Subcutaneous abdominal adipose tissue (tissue), 5 donors: ENCODE measurements around the gene IVNS1ABP.

Source experiments
- H3K27ac ChIP-seq: one replicate; pipeline ENCODE4 v1.7.0; 2013; ENCODE audit warnings: low read depth, mild to moderate bottlenecking, inconsistent platforms, low read length, moderate library complexity
- H3K27me3 ChIP-seq, 5 donors: one replicate each; pipeline ENCODE4 v1.7.0; 2013; ENCODE audit warnings: low read length in 5 of 5, inconsistent platforms in 1 of 5; ENCODE audit not compliant: control insufficient read depth in 5 of 5, insufficient read depth in 4 of 5
- H3K36me3 ChIP-seq, 5 donors: one replicate each; pipeline ENCODE4 v1.7.0; 2013; ENCODE audit warnings: low read length in 5 of 5; ENCODE audit not compliant: control insufficient read depth in 5 of 5, insufficient read depth in 5 of 5
- H3K4me1 ChIP-seq, 5 donors: one replicate each; pipeline ENCODE4 v1.7.0; 2013; ENCODE audit warnings: low read length in 5 of 5, mild to moderate bottlenecking in 3 of 5, moderate library complexity in 1 of 5; ENCODE audit not compliant: control insufficient read depth in 5 of 5, insufficient read depth in 5 of 5
- H3K4me3 ChIP-seq, 5 donors: one replicate each; pipeline ENCODE4 v1.7.0; 2013; ENCODE audit warnings: low read length in 5 of 5, low read depth in 1 of 5
- H3K9ac ChIP-seq, 5 donors: one replicate each; pipeline ENCODE4 v1.7.0; 2013; ENCODE audit warnings: low read length in 5 of 5, mild to moderate bottlenecking in 4 of 5, moderate library complexity in 3 of 5
- H3K9me3 ChIP-seq, 5 donors: one replicate each; pipeline ENCODE4 v1.7.0; 2013; ENCODE audit warnings: low read length in 5 of 5; ENCODE audit not compliant: control insufficient read depth in 5 of 5
- donor health status: healthy.
- donor health status: healthy.
- donor health status: healthy.
- donor health status: healthy.
- donor health status: healthy.

The IVNS1ABP gene

DNA sequence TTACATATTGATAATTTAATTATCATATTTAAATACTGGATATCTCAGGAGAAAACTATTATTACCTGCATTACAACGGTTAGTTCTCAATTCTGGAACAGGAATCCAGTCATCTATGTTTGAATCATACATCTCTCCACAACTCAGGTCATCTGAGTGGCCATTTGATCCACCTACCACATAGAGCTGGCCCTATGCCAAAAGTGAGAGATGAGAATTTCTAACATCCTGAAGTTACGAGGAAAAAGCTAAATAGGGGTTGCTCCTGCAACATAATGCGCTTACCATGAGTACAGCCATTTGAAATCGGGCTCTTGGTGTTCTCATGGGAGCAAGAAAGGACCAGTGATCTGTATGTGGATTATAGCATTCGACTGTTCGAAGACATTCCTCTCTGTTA is 16.9 kb downstream of the IVNS1ABP start:
- Histone ChIP-seq H3K9me3 (no peaks in the 10 kb centered on the region), H3K27me3 (no peaks in the 10 kb centered on the region), H3K36me3 (peaks cover 65 to 87% (median 78%) of the 10 kb centered on the region in 5 donors), H3K4me1 (no peaks in the 10 kb centered on the region), H3K9ac (no peak overlapping the region), H3K27ac (no peak overlapping the region), H3K4me3 (no peak overlapping the region)

DNA sequence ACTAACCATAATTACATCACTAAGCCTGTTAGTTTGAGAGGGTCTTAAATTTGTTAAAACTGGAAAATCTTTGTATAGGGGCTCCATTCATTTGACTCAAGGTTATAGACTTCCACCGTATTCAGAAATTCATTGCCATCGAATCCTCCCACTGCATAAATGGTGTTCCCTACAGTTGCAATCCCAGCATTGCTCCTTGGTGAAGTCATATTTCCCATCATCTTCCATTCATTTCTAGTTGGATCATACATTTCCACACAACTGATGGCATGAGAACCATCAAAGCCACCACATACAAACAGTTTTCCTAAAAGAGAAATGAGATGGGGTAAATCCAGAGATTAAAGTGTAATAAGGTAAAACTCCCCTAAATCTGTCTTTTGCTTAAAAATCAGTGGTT is 19.1 kb downstream of the IVNS1ABP start:
- peaks cover 59 to 73% (median 64%) of the 10 kb centered on the region in 5 donors for H3K36me3 ChIP-seq
- no peaks in the 10 kb centered on the region for H3K27me3 ChIP-seq
- no peak overlapping the region for H3K9ac ChIP-seq
- no peaks in the 10 kb centered on the region for H3K9me3 ChIP-seq
- H3K4me3 ChIP-seq, result no peak overlapping the region
- H3K27ac ChIP-seq, result no peak overlapping the region
- no peaks in the 10 kb centered on the region for H3K4me1 ChIP-seq

DNA sequence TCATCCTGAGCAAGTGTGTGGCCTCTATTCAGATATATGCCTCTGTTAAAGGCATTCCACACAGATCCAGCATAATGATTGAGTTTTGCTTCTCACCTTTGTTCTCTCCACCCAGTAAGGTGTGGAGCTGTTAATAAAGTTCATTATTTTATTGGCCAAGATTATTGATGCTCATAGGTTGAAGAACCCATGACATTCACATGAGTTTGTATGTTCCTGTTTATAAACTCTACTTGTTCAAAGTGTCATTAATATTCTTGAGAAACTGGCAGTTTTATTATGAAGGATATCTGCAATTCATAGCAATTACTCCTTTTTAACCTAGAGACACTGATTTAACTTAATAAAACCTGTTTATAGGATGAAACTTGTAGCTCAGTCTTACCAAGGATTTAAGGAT is 22.0 kb downstream of the IVNS1ABP start:
- Histone ChIP-seq H3K4me3 (no peak overlapping the region), H3K27ac (no peak overlapping the region), H3K9ac (no peak overlapping the region), H3K9me3 (no peaks in the 10 kb centered on the region), H3K4me1 (peaks cover 0 to 5% (median 3%) of the 10 kb centered on the region in 5 donors), H3K36me3 (peaks cover 38 to 52% (median 43%) of the 10 kb centered on the region in 5 donors), H3K27me3 (no peaks in the 10 kb centered on the region)

DNA sequence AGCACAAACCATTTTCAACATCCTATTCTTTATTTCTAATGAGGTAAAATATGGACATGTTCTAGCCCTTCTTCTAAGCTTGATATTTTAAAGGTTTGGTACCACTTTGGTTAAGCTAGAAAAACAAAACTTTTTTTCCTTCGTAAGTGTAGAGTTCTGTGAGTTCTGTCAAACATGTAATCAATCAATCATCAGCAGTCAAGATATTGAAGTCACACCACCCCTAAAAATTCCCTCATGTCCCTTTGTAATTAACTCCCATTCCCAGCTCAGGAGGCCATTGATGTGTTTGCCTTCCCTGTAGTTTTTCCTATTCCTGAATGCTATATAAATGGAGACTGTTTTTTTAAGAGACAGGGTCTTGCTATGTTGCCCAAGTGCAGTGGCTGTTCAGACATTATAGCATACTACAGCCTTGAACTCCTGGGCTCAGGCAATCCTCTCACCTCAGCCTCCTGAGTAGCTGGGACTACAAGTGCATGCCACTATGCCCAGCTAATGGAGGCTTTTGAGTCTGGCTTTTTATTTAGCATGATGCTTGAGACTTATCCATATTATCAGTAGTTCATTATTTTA is 23.0 kb downstream of the IVNS1ABP start:
- Histone ChIP-seq H3K4me1 (peaks cover 0 to 5% (median 3%) of the 10 kb centered on the region in 5 donors), H3K36me3 (peaks cover 28 to 43% (median 33%) of the 10 kb centered on the region in 5 donors), H3K27ac (no peak overlapping the region), H3K27me3 (no peaks in the 10 kb centered on the region), H3K9ac (no peak overlapping the region), H3K9me3 (no peaks in the 10 kb centered on the region), H3K4me3 (no peak overlapping the region)

DNA sequence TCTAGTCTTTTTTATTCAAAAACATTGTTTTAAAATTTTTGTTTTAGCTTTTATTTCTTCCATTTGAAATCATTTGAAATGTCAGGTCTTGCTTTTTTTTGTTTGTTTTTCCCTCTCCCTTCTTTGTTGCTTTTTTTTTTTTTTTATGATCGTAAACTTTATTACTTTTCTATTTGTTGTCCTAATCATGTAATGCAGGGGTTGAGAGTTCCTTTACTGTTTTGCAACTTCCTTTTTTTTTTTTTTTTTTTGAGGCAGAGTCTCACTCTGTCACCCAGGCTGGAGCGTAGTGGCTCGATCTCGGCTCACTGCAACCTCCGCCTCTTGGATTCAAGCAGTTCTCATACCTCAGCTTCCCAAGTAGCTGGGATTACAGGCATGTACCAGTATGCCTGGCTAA is 24.8 kb downstream of the IVNS1ABP start:
- H3K9me3 ChIP-seq, result no peaks in the 10 kb centered on the region
- H3K27me3 ChIP-seq, result no peaks in the 10 kb centered on the region
- H3K4me3 ChIP-seq, result no peak overlapping the region
- peaks cover 0 to 5% (median 3%) of the 10 kb centered on the region in 5 donors for H3K4me1 ChIP-seq
- no peak overlapping the region for H3K27ac ChIP-seq
- no peak overlapping the region for H3K9ac ChIP-seq
- peaks cover 12 to 24% (median 17%) of the 10 kb centered on the region in 5 donors for H3K36me3 ChIP-seq

DNA sequence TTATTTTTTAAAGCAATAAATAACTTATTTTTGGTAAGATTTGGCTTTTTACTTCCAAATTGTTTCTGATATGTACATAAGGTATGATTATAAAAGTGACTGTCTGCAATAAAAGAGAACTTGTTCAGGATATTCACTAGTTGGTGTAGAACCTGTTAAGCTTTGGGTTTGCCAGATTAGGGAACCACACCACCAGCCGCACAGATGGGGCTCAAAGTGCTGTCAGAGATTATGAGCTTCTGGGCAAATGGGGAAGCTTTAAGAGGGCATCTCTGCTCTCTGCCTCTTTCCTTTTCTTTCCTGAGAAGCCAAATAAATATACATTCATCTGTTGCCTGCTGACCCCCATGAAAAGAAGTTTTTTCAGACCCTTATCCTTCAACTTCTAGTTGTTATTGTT is 25.4 kb downstream of the IVNS1ABP start:
- Histone ChIP-seq H3K27me3 (no peaks in the 10 kb centered on the region), H3K27ac (no peak overlapping the region), H3K4me3 (no peak overlapping the region), H3K4me1 (peaks cover 0 to 5% (median 3%) of the 10 kb centered on the region in 5 donors), H3K36me3 (peaks cover 8 to 21% (median 13%) of the 10 kb centered on the region in 5 donors), H3K9ac (no peak overlapping the region), H3K9me3 (no peaks in the 10 kb centered on the region)

DNA sequence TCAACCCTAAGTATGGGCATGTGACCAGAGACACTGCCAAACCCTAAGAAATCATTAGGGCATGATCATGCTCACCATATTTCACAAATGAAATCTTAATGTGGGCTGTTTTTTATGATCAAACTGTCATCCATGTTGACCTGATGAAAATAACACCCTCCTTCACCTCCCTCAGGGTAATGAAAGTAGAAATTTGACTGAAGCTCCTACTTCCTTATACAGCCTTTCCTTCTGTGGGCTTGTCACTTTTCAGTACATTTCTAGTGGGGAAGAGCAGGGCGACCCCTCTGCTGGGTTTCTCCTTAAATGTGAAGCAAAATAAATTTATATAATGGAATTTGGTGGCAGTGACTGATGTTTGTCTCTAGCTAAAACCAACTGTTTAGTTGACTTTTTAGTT is 25.9 kb downstream of the IVNS1ABP start:
- H3K9me3 ChIP-seq, result no peaks in the 10 kb centered on the region
- H3K27ac ChIP-seq, result no peak overlapping the region
- H3K4me1 ChIP-seq, result peaks cover 0 to 5% (median 3%) of the 10 kb centered on the region in 5 donors
- H3K27me3 ChIP-seq, result no peaks in the 10 kb centered on the region
- no peak overlapping the region for H3K9ac ChIP-seq
- H3K4me3 ChIP-seq, result no peak overlapping the region
- H3K36me3 ChIP-seq, result peaks cover 3 to 16% (median 8%) of the 10 kb centered on the region in 5 donors

DNA sequence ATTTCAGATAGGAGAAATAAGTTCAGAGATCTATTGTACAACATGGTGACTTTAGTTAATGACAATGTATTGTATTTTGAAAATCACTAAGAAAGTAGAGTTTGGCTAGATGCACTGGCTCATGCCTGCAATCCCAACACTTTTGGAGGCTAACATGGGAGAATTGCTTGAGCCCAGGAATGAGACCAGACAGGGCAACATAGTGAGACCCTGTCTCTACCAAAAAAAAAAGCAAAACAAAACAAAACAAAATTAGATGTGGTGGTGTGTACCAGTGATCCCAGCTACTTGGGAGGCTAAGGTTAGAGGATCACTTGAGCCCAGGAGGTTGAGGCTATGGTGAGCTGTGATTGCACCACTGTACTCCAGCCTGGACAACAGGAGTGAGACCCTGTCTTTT is 27.2 kb downstream of the IVNS1ABP start:
- Histone ChIP-seq H3K9me3 (no peaks in the 10 kb centered on the region), H3K36me3 (peaks cover 0 to 10% (median 4%) of the 10 kb centered on the region in 5 donors), H3K4me1 (peaks cover 0 to 5% (median 3%) of the 10 kb centered on the region in 5 donors), H3K4me3 (no peak overlapping the region), H3K9ac (no peak overlapping the region), H3K27ac (no peak overlapping the region), H3K27me3 (no peaks in the 10 kb centered on the region)

DNA sequence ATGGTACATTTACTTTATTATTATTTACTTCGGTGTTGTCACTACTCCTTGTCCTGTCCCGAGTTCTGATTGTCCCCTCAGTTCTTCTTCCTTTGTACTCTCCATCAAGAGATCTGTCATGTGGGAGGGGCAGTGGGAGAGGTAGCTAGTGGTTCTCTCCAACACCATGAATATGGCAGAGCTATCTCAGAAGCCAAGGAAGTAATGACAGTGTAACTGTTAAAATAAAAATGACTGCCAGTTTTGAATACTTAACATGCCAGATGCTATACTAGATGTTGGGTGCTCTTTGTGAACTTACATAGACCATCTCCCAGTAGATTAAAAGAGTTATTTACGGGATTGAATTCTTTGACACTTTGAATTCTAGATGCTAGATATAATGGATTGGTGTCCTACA is 28.6 kb downstream of the IVNS1ABP start:
- peaks cover 0 to 5% (median 0%) of the 10 kb centered on the region in 5 donors for H3K36me3 ChIP-seq
- no peaks in the 10 kb centered on the region for H3K9me3 ChIP-seq
- H3K27me3 ChIP-seq, result no peaks in the 10 kb centered on the region
- H3K4me3 ChIP-seq, result no peak overlapping the region
- H3K9ac ChIP-seq, result no peak overlapping the region
- no peak overlapping the region for H3K27ac ChIP-seq
- H3K4me1 ChIP-seq, result peaks cover 0 to 5% (median 3%) of the 10 kb centered on the region in 5 donors

DNA sequence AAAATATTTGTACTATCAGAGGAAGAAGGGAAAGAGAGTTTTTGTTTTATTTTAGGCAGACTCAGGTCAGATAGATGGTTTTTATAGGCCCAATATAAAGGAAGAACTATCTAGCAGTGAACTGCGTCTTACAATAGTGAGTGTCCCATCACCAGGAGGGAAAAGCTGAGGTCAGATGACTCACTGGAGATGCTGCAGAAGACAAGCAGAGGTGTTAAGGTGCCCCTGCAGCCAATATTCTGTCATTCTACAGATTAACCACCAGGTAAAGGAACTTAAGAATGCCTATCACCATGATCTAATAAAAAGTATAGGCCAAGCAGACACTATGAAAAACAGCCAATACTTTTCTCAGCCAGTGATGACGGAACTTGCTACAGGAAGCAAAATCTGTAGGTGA is 29.6 kb downstream of the IVNS1ABP start:
- no peaks in the 10 kb centered on the region for H3K9me3 ChIP-seq
- H3K4me3 ChIP-seq, result no peak overlapping the region
- H3K27ac ChIP-seq, result no peak overlapping the region
- peaks cover 0 to 5% (median 0%) of the 10 kb centered on the region in 5 donors for H3K36me3 ChIP-seq
- no peaks in the 10 kb centered on the region for H3K27me3 ChIP-seq
- peaks cover 0 to 2% (median under 1%) of the 10 kb centered on the region in 5 donors for H3K4me1 ChIP-seq
- no peak overlapping the region for H3K9ac ChIP-seq
